ENCODE measurements around the gene PDZRN4. TPM values are rescaled to one million over a fixed set of nuclear protein-coding genes. Genes with fewer than 3 reads are reported as not detected.

Gene PDZRN4
- total and polyA plus RNA-seq, 8 donors = 0.12 to 0.26 (median 0.23) TPM; not detected in 4

GRCh38 chr12:41221491-41221890 is 33.4 kb downstream of the PDZRN4 start:
- intact Hi-C loops (cut with DNase I) = no loop called here
- ATAC-seq (no peak), DNase-seq (no peak), FAIRE-seq (no peak)
- no peak overlapping the region for H3K4me3 ChIP-seq
- TF ChIP-seq CTCF (IDR thresholded peaks at IDR 0.05) = no peak
- no peaks in the 10 kb centered on the region for H3K9me3 ChIP-seq
- no peaks in the 10 kb centered on the region for H3K4me1 ChIP-seq
- H3K36me3 ChIP-seq = no peaks in the 10 kb centered on the region
- H3K27me3 ChIP-seq = no peaks in the 10 kb centered on the region
- WGBS, 2 donors = 64 to 84% methylated on average over 4 of the region's 4 CpGs
- no peak overlapping the region for H3K27ac ChIP-seq

- Histone ChIP-seq H3K27ac (no peak overlapping the region), H3K4me1 (no peaks in the 10 kb centered on the region), H3K36me3 (no peaks in the 10 kb centered on the region), H3K9me3 (no peaks in the 10 kb centered on the region), H3K27me3 (no peaks in the 10 kb centered on the region), H3K4me3 (no peak overlapping the region)
- no peak for DNase-seq
- no peak for ATAC-seq
- FAIRE-seq = no peak
- intact Hi-C loops (cut with DNase I) = no loop called here
- no peak for TF ChIP-seq CTCF (IDR thresholded peaks at IDR 0.05)
- 83% methylated on average over 3 of the region's 3 CpGs for WGBS, 2 donors
Observed at GRCh38 chr12:41223600-41223999, 35.5 kb downstream of the PDZRN4 start.

- Histone ChIP-seq H3K27ac (no peak overlapping the region), H3K4me1 (no peaks in the 10 kb centered on the region), H3K9me3 (no peaks in the 10 kb centered on the region), H3K27me3 (no peaks in the 10 kb centered on the region), H3K4me3 (no peak overlapping the region), H3K36me3 (no peaks in the 10 kb centered on the region)
- no peak for TF ChIP-seq CTCF (IDR thresholded peaks at IDR 0.05)
- WGBS, 2 donors = 18 to 28% methylated on average over 1 of the region's 1 CpG
- FAIRE-seq = no peak
- DNase-seq = no peak
- ATAC-seq = no peak
- intact Hi-C loops (cut with DNase I) = no loop called here
Observed at GRCh38 chr12:41224066-41224465, 35.9 kb downstream of the PDZRN4 start.

GRCh38 chr12:41225179-41225578 is 37.1 kb downstream of the PDZRN4 start:
- WGBS, 2 donors = 53 to 66% methylated on average over 1 of the region's 1 CpG
- no peak for ATAC-seq
- Histone ChIP-seq H3K36me3 (no peaks in the 10 kb centered on the region), H3K27ac (no peak overlapping the region), H3K27me3 (peaks cover 0 to 2% (median 0%) of the 10 kb centered on the region in 4 donors), H3K4me3 (no peak overlapping the region), H3K4me1 (no peaks in the 10 kb centered on the region), H3K9me3 (no peaks in the 10 kb centered on the region)
- DNase-seq = no peak
- TF ChIP-seq CTCF (IDR thresholded peaks at IDR 0.05) = no peak
- intact Hi-C loops (cut with DNase I) = no loop called here
- no peak for FAIRE-seq

- Histone ChIP-seq H3K27ac (no peak overlapping the region), H3K4me3 (no peak overlapping the region), H3K36me3 (no peaks in the 10 kb centered on the region), H3K4me1 (no peaks in the 10 kb centered on the region), H3K9me3 (no peaks in the 10 kb centered on the region), H3K27me3 (peaks cover 0 to 4% (median 0%) of the 10 kb centered on the region in 4 donors)
- DNase-seq (no peak), ATAC-seq (no peak), FAIRE-seq (no peak)
- intact Hi-C loops (cut with DNase I) = no loop called here
- 45 to 69% methylated on average over 3 of the region's 3 CpGs for WGBS, 2 donors
- no peak for TF ChIP-seq CTCF (IDR thresholded peaks at IDR 0.05)
Observed at GRCh38 chr12:41228066-41228820, 40.1 kb downstream of the PDZRN4 start.
